22Rv1 (cell line): ENCODE measurements around the gene SLCO2B1.

ENCODE experiments used
- CTCF ChIP-seq: fragments of 450-650 bp; IDR thresholded peaks from 2 replicates; pipeline ENCODE4 v1.5.1; 2017; ENCODE audit warnings: mild to moderate bottlenecking
- ZFX ChIP-seq: fragments of 450-650 bp; IDR thresholded peaks from 2 replicates; pipeline ENCODE4 v1.6.1; 2017; ENCODE audit warnings: antibody characterized with exemption, borderline replicate concordance

DNA sequence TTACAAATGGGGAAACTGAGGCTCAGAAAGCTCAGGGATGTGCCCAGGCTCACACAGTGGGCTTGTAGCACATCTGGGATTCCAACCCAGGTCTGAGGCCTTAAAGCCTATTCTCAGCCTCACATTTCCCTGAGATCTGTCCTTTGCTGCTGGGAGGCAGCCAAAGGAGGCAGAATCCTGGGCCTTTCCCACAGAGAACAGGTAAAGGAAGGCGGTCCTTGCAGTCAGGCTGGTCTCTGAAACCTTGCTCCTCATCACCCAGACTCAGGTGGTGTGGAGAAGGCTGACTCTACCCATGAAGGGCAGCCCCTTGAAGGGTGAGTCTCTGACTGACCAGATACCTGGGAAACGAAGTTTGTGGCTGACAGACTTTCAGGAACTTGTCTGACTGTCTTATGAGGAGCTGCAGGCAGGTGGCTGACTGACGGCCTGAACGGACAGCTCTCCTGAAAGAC, 7.8 kb downstream of the SLCO2B1 start:
- no peak for TF ChIP-seq CTCF
- no peak for TF ChIP-seq ZFX
